Mammary epithelial cell (primary cell): ENCODE results near the gene CHD5.
"Not testable (repeated sequence)": the region's sequence is repeated elsewhere in the genome, so short reads cannot be mapped to it uniquely, and the experiment has no call there.

ENCODE experiments used
- CTCF ChIP-seq, 2 donors: IDR thresholded peaks in 1 of 2; conservative IDR thresholded peaks in 1 of 2; 2 replicates each; pipeline ENCODE4 v1.5.1; 2011 to 2012; ENCODE audit warnings: inconsistent platforms in 2 of 2, low read length in 2 of 2, mild to moderate bottlenecking in 2 of 2, control low read depth in 1 of 2, low read depth in 1 of 2; ENCODE audit not compliant: insufficient read depth in 1 of 2; ENCODE audit errors: extremely low read depth in 1 of 2
- EZH2 ChIP-seq: IDR thresholded peaks from 2 replicates; pipeline ENCODE4 v1.6.1; 2012; ENCODE audit warnings: low read length, inconsistent platforms, borderline replicate concordance

DNA sequence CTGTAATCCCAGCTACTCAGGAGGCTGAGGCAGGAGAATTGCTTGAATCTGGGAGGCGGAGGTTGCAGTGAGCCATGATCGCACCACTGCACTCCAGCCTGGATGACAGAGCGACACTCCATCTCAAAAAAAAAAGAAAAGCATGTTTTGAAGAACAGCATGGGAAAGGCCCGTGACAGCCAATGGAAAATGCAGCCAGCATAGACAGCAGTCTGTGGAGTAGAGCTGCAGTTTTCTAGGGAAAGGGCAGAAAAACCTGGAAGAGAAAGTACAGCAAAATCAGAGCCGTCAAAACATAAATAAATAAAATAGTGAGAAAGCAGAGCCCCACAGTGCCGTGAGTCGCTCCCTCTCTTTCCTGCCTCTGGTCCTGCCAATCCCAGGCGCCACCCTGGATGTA, 103.1 kb downstream of the CHD5 start:
- TF ChIP-seq CTCF (conservative IDR thresholded peaks at IDR 0.05 in 1 of 2, IDR thresholded peaks at IDR 0.05 in 1 of 2; ENCODE audit: extremely low read depth in 1 of 2, insufficient read depth in 1 of 2, low read depth in 1 of 2, low read length in 2 of 2); EZH2: not testable (repeated sequence)
